Esophagus squamous epithelium (tissue), 5 donors: ENCODE results near the gene DENND2D. TPM values are rescaled to one million over a fixed set of nuclear protein-coding genes. Genes with fewer than 3 reads are reported as not detected.

ENCODE experiments used
- DNase-seq: peaks from one replicate; lab custom pipeline; 2025; lab: John Stamatoyannopoulos, UW
- H3K27ac ChIP-seq, 4 donors: fragments of 200-600 bp; sonication (generic); one replicate each; pipeline ENCODE4 v1.5.1; 2016 to 2019; ENCODE audit warnings: mild to moderate bottlenecking in 1 of 4
- H3K27me3 ChIP-seq, 4 donors: fragments of 200-600 bp; sonication (generic); 1 replicate in 3 of 4; 2 replicates in 1 of 4; pipeline versions ENCODE4 v1.5.1 to v1.6.0; 2017 to 2021; ENCODE audit warnings: antibody characterized with exemption in 1 of 4
- H3K36me3 ChIP-seq, 3 donors: fragments of 200-600 bp; sonication (generic); one replicate each; pipeline ENCODE4 v1.5.1; 2016 to 2019
- H3K4me1 ChIP-seq, 3 donors: fragments of 200-600 bp; sonication (generic); one replicate each; pipeline ENCODE4 v1.5.1; 2017 to 2019
- H3K4me3 ChIP-seq, 4 donors: fragments of 200-600 bp; sonication (generic); 1 replicate in 3 of 4; 2 replicates in 1 of 4; pipeline ENCODE4 v1.5.1; 2016 to 2019; ENCODE audit warnings: mild to moderate bottlenecking in 2 of 4, moderate library complexity in 1 of 4
- H3K9me3 ChIP-seq, 3 donors: fragments of 200-600 bp; sonication (generic); one replicate each; pipeline ENCODE4 v1.5.1; 2016 to 2019
- POLR2A ChIP-seq, 4 donors: fragments of 450-650 bp; IDR thresholded peaks; one replicate each; pipeline ENCODE4 v1.6.1; 2017; ENCODE audit warnings: antibody characterized with exemption in 4 of 4, mild to moderate bottlenecking in 4 of 4, moderate library complexity in 3 of 4
- WGBS, 2 donors: methylation state at CpG; one replicate each; pipeline ENCODE4 v1.1.5; 2018; 5-methylcytosine and 5-hydroxymethylcytosine counted together
- intact Hi-C: fragments of 100-400 bp; cut with DNase I; formaldehyde crosslinking; loops from one replicate; pipeline ENCODE4 v1.15.0; 2022
- total RNA-seq, 4 donors: library from RNA; depleted of rRNA; stranded (reverse); fragments of >200 nt; gene quantifications; one replicate each; pipeline ENCODE4 v1.1.0, GENCODE V29; 2016
- TF ChIP-seq, protein P1 (sequence below), 6 experiments: fragments of 450-650 bp in 4 of 6; fragments of 200-600 bp in 2 of 6; sonication (generic) in 2 of 6; IDR thresholded peaks; one replicate each; pipeline ENCODE4 v1.5.1; 2016 to 2019; ENCODE audit warnings: antibody characterized with exemption in 6 of 6, mild to moderate bottlenecking in 4 of 6, moderate library complexity in 4 of 6
- donor health status: DM: yes; HTN: yes; CAD: no.

DENND2D gene
- total RNA-seq, 4 donors from 2014 or later, result 55.3 to 73.3 (median 66.5) TPM

DNA sequence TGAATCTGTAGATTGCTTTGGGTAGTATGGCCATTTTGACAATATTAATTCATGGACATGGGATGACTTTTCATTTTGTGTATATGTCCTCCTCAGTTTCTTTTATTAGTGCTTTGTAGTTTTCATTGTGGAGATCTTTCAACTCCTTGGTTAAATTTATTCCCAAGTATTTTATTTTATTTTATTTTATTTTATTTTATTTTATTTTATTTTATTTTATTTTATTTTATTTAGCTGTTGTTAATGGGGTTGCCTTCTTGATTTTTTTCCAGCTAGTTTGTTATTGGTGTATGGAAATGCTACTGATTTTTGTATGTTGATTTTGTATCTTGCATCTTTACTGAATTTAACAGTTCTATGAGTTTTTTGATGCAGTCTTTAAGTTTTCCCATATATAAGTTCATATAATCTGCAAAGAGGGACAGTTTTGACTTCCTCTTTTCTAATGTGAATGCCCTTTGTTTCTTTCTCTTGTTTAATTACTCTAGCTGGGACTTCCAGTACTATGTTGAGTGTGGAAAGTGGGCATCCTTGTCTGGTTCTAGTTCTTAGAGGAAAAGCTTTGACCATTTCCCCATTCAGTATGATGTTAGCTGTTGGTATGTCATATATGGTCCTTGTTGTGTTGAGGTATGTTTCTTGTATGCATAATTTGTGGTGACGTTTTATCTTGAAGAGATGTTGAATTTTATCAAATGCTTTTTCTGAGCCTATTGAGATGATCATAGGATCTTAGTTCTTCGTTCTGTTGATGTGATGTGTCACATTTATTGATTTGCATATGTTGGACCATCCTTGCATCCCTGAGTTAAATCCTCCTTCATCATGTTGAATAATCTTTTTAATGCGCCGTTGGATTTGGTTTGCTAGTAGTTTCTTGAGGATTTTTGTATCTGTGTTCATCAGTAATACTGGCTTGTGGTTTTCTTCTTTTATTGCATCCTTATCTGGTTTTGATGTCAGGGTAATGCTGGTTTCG, 46.1 kb downstream of the DENND2D start:
- 95 to 97% methylated on average over 5 of the region's 5 CpGs for WGBS, 2 donors
- DNase-seq, result no peak
- no peak overlapping the region for H3K4me3 ChIP-seq
- no peaks in the 10 kb centered on the region for H3K27me3 ChIP-seq
- no peak overlapping the region for H3K27ac ChIP-seq
- TF ChIP-seq, protein P1, sequence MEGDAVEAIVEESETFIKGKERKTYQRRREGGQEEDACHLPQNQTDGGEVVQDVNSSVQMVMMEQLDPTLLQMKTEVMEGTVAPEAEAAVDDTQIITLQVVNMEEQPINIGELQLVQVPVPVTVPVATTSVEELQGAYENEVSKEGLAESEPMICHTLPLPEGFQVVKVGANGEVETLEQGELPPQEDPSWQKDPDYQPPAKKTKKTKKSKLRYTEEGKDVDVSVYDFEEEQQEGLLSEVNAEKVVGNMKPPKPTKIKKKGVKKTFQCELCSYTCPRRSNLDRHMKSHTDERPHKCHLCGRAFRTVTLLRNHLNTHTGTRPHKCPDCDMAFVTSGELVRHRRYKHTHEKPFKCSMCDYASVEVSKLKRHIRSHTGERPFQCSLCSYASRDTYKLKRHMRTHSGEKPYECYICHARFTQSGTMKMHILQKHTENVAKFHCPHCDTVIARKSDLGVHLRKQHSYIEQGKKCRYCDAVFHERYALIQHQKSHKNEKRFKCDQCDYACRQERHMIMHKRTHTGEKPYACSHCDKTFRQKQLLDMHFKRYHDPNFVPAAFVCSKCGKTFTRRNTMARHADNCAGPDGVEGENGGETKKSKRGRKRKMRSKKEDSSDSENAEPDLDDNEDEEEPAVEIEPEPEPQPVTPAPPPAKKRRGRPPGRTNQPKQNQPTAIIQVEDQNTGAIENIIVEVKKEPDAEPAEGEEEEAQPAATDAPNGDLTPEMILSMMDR (IDR thresholded peaks at IDR 0.05), result no peak
- no peak for TF ChIP-seq POLR2A (IDR thresholded peaks at IDR 0.05)
- intact Hi-C loops, result no loop called here
- H3K9me3 ChIP-seq, result no peaks in the 10 kb centered on the region
- H3K4me1 ChIP-seq, result no peaks in the 10 kb centered on the region
- peaks cover 0 to 97% (median 4%) of the 10 kb centered on the region in 3 donors for H3K36me3 ChIP-seq

DNA sequence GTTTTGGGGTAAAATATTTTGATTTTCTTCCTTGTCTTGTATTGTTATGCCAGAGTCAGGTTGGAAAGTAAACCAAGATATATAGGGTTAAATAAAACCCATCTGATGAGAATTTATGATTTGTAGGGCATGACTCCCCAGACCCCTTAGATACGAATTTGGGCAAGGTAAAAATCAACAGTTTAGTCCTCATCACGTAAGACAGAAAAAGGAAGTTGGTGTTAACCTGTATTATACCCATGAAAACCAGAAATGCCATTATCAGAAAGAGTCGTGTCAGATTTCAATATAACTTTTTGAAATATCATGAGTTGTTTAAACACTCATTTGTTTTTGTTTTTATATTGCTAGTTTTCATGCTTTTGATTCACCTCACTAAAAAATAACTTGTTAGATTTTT, 48.6 kb downstream of the DENND2D start:
- no peak for DNase-seq

DNA sequence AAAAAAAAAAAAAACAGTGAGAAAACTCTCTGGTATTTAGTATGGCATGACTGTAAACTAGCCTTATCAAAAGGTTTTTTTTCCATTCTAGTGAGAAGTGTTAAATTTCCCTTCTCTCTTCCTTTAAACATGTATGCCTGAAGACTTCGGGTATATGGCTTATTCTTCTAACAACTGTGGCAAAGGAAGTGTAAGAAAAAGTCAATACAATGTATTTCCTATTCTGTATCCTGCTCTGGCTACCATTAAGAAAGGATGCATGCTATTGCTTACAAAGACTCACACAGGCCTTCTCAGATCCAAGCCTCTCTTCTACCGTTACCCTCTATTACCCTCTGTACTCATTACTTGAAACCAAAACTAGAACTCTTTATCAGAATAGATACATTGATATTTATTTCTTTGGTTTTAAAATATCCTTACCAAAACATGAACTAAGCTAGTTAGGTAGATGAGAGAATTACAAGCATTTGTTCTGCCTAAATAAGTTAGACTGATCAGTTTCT, 52.0 kb downstream of the DENND2D start:
- Histone ChIP-seq H3K4me3 (no peak overlapping the region), H3K4me1 (peaks cover 0 to 18% (median 0%) of the 10 kb centered on the region in 3 donors), H3K9me3 (no peaks in the 10 kb centered on the region), H3K27ac (no peak overlapping the region), H3K36me3 (peaks cover 0 to 61% (median 5%) of the 10 kb centered on the region in 3 donors), H3K27me3 (no peaks in the 10 kb centered on the region)
- intact Hi-C loops, result loop anchor here (10.0 kb wide), 1 partner anchor 46 kb away; no protein-coding TSS in a partner anchor
- TF ChIP-seq POLR2A (IDR thresholded peaks at IDR 0.05), result no peak
- TF ChIP-seq, protein P1 (IDR thresholded peaks at IDR 0.05), result no peak
- no peak for DNase-seq
- 67 to 76% methylated on average over 2 of the region's 2 CpGs for WGBS, 2 donors

More for the DNA sequence above, 48.6 kb downstream of the DENND2D start:
- Histone ChIP-seq H3K36me3 (peaks cover 0 to 95% (median 5%) of the 10 kb centered on the region in 3 donors), H3K27ac (no peak overlapping the region), H3K4me3 (no peak overlapping the region), H3K4me1 (peaks cover 0 to 9% (median 0%) of the 10 kb centered on the region in 3 donors), H3K9me3 (no peaks in the 10 kb centered on the region), H3K27me3 (no peaks in the 10 kb centered on the region)
- WGBS, 2 donors, result 57 to 59% methylated on average over 3 of the region's 3 CpGs
- TF ChIP-seq, protein P1 (IDR thresholded peaks at IDR 0.05), result no peak
- TF ChIP-seq POLR2A (IDR thresholded peaks at IDR 0.05), result no peak
- intact Hi-C loops, result no loop called here

DNA sequence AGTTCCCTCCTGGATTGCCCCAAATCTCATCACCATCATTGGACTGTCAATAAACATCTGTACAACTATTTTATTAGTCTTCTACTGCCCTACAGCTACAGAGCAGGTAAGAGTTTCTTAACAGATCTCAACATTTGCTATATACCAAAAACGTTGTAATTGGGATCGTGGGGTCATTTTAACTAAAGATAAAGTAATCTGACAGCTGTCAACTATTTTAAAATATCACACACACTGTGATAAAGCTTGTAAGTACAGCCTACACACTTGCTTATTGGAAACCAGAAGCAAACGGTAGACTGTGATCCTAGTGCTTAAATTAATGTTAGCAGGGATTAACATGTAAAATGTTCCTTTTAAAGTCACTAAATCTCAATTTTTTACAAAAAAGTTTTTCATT, 52.5 kb downstream of the DENND2D start:
- H3K4me3 ChIP-seq, result no peak overlapping the region
- H3K27ac ChIP-seq, result no peak overlapping the region
- H3K27me3 ChIP-seq, result no peaks in the 10 kb centered on the region
- peaks cover 0 to 23% (median under 1%) of the 10 kb centered on the region in 3 donors for H3K4me1 ChIP-seq
- H3K36me3 ChIP-seq, result peaks cover 0 to 56% (median 5%) of the 10 kb centered on the region in 3 donors
- no peak for TF ChIP-seq POLR2A (IDR thresholded peaks at IDR 0.05)
- TF ChIP-seq, protein P1 (IDR thresholded peaks at IDR 0.05), result no peak
- intact Hi-C loops, result loop anchor here (10.0 kb wide), 1 partner anchor 47 kb away; no protein-coding TSS in a partner anchor
- WGBS, 2 donors, result 76 to 77% methylated on average over 3 of the region's 3 CpGs
- DNase-seq, result no peak
- no peaks in the 10 kb centered on the region for H3K9me3 ChIP-seq
